PFSK-1 (cell line): ENCODE data around the gene ATF5.

ENCODE experiments used
- POLR2AphosphoS5 ChIP-seq: IDR thresholded peaks from 2 replicates; pipeline ENCODE4 v1.6.1; 2012; ENCODE audit warnings: low read depth, mild to moderate bottlenecking, control low read depth, low read length, moderate library complexity
- SIN3A ChIP-seq: IDR thresholded peaks from 2 replicates; pipeline ENCODE4 v1.6.1; 2012; ENCODE audit warnings: mild to moderate bottlenecking, low read length, moderate library complexity, borderline replicate concordance; ENCODE audit not compliant: insufficient read depth
- TAF1 ChIP-seq: IDR thresholded peaks from 2 replicates; pipeline ENCODE4 v1.6.1; 2012; ENCODE audit warnings: low read length, control low read depth, borderline replicate concordance; ENCODE audit not compliant: insufficient read depth
- TF ChIP-seq, protein P1 (sequence below), 2 experiments: IDR thresholded peaks; 2 replicates each; pipeline versions ENCODE4 v1.6.1 to v1.8.0; 2011 to 2012; ENCODE audit warnings: low read depth in 2 of 2, low read length in 2 of 2, control low read depth in 1 of 2, inconsistent platforms in 1 of 2, mild to moderate bottlenecking in 1 of 2, moderate library complexity in 1 of 2; ENCODE audit not compliant: insufficient read depth in 1 of 2

DNA sequence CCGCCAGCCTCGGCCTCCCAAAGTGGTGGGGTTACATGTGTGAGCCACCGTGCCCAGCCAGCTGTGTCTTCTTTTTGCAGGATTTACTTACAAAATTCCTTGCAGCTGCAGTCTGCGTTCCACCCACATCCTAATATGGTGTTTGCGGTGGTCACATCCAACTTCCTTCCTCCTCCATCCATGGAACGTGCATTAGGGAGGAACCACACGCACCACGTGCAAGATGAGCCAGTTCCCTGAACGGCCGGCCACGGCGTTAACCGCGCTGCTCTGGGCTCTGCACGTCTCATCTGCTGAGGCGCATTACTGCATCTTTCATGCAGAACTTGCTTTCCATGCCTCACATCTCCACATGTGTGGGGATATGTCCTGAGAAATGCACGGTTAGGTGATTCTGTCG is 45.0 kb downstream of the ATF5 start:
- TF ChIP-seq POLR2AphosphoS5 (no peak), TAF1 (no peak), SIN3A (no peak)
- TF ChIP-seq, protein P1, sequence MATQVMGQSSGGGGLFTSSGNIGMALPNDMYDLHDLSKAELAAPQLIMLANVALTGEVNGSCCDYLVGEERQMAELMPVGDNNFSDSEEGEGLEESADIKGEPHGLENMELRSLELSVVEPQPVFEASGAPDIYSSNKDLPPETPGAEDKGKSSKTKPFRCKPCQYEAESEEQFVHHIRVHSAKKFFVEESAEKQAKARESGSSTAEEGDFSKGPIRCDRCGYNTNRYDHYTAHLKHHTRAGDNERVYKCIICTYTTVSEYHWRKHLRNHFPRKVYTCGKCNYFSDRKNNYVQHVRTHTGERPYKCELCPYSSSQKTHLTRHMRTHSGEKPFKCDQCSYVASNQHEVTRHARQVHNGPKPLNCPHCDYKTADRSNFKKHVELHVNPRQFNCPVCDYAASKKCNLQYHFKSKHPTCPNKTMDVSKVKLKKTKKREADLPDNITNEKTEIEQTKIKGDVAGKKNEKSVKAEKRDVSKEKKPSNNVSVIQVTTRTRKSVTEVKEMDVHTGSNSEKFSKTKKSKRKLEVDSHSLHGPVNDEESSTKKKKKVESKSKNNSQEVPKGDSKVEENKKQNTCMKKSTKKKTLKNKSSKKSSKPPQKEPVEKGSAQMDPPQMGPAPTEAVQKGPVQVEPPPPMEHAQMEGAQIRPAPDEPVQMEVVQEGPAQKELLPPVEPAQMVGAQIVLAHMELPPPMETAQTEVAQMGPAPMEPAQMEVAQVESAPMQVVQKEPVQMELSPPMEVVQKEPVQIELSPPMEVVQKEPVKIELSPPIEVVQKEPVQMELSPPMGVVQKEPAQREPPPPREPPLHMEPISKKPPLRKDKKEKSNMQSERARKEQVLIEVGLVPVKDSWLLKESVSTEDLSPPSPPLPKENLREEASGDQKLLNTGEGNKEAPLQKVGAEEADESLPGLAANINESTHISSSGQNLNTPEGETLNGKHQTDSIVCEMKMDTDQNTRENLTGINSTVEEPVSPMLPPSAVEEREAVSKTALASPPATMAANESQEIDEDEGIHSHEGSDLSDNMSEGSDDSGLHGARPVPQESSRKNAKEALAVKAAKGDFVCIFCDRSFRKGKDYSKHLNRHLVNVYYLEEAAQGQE (IDR thresholded peaks at IDR 0.05; ENCODE audit: insufficient read depth in 1 of 2, low read depth in 2 of 2, low read length in 2 of 2): no peak
